CD4-positive, alpha-beta T cell treated with Interleukin-21 for 1 hour (primary cell): ENCODE results near the gene ITGB5.

Source experiments
- DNase-seq: peaks from one replicate; pipeline ENCODE4 v3.0.0-alpha.2; 2020

ITGB5 gene

GRCh38 chr3:124731760-124732159 is 155.4 kb downstream of the ITGB5 start:
- DNase-seq = no peak

GRCh38 chr3:124730941-124731297 is 156.2 kb downstream of the ITGB5 start:
- DNase-seq = no peak

- peak; percentile 93 for DNase-seq
Observed at GRCh38 chr3:124730129-124730940, 156.8 kb downstream of the ITGB5 start, which contains the start of gene UMPS. TSS of gene UMPS (plus strand) at chr3:124730452. CDS start at chr3:124730472, 20 bp downstream.

- no peak for DNase-seq
Observed at GRCh38 chr3:124722589-124722988, 164.6 kb downstream of the ITGB5 start.

GRCh38 chr3:124714223-124714853 is 172.8 kb downstream of the ITGB5 start:
- DNase-seq = no peak
